Hematopoietic multipotent progenitor cell treated with erythropoietin and hydrocortisone succinate and interleukin-3 and kit ligand, for 17 days (in vitro differentiated cells): Measurements from ENCODE around the gene SLC5A1.
"Not testable (repeated sequence)": the region's sequence is repeated elsewhere in the genome, so short reads cannot be mapped to it uniquely, and the experiment has no call there.

Experiments
- DNase-seq: peaks from one replicate; pipeline ENCODE4 v3.0.0-alpha.2; 2015; ENCODE audit warnings: low spot score

Gene SLC5A1

DNA sequence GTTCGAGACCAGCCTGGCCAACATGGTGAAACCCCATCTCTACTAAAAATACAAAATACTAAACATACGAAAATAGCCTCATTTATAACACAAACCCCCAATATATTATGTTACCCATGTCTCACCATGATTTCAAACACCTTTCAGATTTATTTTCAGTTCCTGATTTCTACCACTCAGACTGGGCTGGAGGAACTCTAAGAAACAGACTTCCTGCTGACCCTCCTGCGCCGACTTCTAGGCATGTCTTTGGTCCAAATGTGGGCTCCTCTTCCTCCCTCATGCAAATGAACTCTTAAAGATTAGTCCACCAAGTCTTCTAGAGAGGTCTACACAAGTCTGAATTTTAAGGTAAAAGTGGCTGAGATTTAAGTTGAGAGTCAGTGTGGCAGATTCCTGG, 105.3 kb downstream of the SLC5A1 start:
- DNase-seq, result not testable (repeated sequence)

GRCh38 chr22:32150647-32151046, 107.6 kb downstream of the SLC5A1 start:
- DNase-seq, result not testable (repeated sequence)

DNA sequence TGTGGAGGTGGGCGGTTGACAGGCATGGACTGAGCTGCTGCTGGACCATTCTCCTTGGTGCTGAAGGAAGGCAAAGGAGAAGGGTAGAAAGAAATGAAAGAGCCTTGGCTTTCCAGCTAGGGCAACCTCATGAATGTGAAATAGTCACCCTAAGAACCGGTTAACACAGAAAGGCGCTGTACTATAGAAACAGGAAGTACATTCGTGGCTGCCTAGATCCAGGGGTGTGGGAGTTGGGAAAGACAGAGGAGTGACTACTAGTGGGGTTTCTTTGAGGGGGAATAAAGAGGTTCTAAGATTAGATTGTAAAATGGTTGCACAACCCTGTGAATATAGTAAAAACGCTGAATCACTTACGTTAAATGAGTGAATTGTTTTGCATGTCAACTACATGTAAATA, 108.6 kb downstream of the SLC5A1 start:
- DNase-seq, result not testable (repeated sequence)

- DNase-seq, result not testable (repeated sequence)
Observed at GRCh38 chr22:32154727-32155126, 111.7 kb downstream of the SLC5A1 start.

DNA sequence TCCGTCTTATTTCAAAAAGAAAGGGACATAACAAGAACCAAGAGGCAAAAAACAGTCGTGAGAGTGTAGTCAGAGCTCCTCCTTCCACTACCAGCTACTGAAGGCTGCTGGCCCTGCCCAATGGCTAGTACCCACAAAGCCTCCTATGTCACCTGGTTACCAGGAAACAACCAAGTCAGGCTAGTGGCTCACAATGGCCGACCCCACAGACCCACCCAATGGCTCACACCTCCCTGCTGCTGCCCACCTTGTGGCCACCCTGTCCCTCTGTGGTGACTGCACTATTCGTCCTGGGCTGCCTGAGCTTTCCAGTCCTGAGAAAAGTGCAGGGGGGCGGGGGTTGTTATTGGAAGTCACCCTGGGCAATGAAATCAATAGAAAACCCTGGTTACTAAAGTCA, 114.6 kb downstream of the SLC5A1 start:
- DNase-seq, result not testable (repeated sequence)

- DNase-seq, result no peak
Observed at GRCh38 chr22:32158712-32159533, 115.9 kb downstream of the SLC5A1 start, which contains the start of gene C22orf42. Gene C22orf42 (minus strand): TSS chr22:32159303. CDS start chr22:32159215, 88 bp downstream.

- DNase-seq, result not testable (repeated sequence)
Observed at GRCh38 chr22:32160411-32160810, 117.3 kb downstream of the SLC5A1 start.
